Measurements from ENCODE around the gene PADI1.

PADI1 gene

DNA sequence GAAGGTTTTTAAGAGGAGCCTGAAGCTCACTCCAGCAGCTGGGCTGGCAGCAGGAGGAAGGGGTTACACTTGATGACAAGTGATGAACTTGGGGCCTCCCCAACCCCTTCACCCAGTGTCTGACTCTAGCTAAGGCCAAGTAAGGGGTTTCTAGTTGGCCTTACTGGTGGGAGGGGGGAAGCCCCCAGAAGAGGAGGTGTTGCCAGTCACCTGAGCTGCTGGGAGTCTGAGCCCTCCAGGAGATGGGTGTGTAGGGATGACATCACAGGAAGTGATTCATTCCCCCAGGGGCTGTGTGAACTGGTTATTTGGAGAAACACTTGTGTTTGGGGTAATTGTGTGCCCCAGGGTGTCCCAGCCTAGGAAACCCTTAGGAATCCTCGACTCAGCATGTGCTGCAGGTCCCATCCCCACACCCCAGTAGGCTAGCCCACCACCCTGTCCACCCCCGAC is 3.1 kb downstream of the PADI1 start:
- no peaks in the 10 kb centered on the region for H3F3A ChIP-seq (ENCODE audit: insufficient read depth)
- no peaks in the 10 kb centered on the region for H3K36me3 ChIP-seq (ENCODE audit: low read length)
- H3K4me3 ChIP-seq (ENCODE audit: insufficient read depth, low read length, poor library complexity, severe bottlenecking), result no peak overlapping the region
- TF ChIP-seq, protein P1, sequence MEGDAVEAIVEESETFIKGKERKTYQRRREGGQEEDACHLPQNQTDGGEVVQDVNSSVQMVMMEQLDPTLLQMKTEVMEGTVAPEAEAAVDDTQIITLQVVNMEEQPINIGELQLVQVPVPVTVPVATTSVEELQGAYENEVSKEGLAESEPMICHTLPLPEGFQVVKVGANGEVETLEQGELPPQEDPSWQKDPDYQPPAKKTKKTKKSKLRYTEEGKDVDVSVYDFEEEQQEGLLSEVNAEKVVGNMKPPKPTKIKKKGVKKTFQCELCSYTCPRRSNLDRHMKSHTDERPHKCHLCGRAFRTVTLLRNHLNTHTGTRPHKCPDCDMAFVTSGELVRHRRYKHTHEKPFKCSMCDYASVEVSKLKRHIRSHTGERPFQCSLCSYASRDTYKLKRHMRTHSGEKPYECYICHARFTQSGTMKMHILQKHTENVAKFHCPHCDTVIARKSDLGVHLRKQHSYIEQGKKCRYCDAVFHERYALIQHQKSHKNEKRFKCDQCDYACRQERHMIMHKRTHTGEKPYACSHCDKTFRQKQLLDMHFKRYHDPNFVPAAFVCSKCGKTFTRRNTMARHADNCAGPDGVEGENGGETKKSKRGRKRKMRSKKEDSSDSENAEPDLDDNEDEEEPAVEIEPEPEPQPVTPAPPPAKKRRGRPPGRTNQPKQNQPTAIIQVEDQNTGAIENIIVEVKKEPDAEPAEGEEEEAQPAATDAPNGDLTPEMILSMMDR (IDR thresholded peaks at IDR 0.05; ENCODE audit: insufficient read depth, low read length, poor library complexity, severe bottlenecking), result no peak
- TF ChIP-seq EZH2phosphoT487 (conservative IDR thresholded peaks at IDR 0.05; ENCODE audit: low read length), result no peak
- no peak overlapping the region for H3K27ac ChIP-seq (ENCODE audit: low read depth, low read length)
- no peaks in the 10 kb centered on the region for H3K9me2 ChIP-seq (replicated peaks; ENCODE audit: insufficient read depth, low read length)
- no peaks in the 10 kb centered on the region for H3K9me3 ChIP-seq (ENCODE audit: insufficient read depth, low read length)
- no peak overlapping the region for H3K9ac ChIP-seq (ENCODE audit: low read length)
- no peaks in the 10 kb centered on the region for H3K27me3 ChIP-seq (ENCODE audit: low read length)
- no peak overlapping the region for H3K4me2 ChIP-seq (ENCODE audit: low read depth, low read length, poor library complexity, severe bottlenecking)
- H2AFZ ChIP-seq (ENCODE audit: low read depth, low read length, severe bottlenecking), result no peak overlapping the region
- no peaks in the 10 kb centered on the region for H3K79me2 ChIP-seq (ENCODE audit: insufficient read depth, low read length)
- no peaks in the 10 kb centered on the region for H4K20me1 ChIP-seq (ENCODE audit: low read depth, low read length)

DNA sequence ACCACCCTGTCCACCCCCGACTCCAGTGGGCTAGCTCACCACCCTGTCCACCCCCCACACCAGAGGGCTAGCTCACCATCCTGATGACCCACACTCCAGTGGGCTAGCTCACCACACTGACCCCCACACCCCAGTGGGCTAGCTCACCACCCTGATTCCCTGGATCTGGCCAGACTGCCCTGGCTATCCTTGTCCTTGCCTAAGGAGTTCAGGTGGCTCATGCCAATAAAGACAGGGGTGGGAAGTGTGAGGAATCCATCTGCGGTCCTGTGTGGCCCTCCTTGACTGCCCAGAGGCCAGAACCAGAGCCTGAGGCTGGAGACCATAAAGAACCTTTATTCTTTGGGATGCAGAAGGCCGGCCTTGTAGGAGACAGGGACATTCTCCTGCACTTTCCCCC is 3.6 kb downstream of the PADI1 start:
- no peak for TF ChIP-seq EZH2phosphoT487 (conservative IDR thresholded peaks at IDR 0.05; ENCODE audit: low read length)
- TF ChIP-seq, protein P1 (IDR thresholded peaks at IDR 0.05; ENCODE audit: insufficient read depth, low read length, poor library complexity, severe bottlenecking), result no peak
- Histone ChIP-seq H2AFZ (ENCODE audit: low read depth, low read length, severe bottlenecking) (no peak overlapping the region), H3K27ac (ENCODE audit: low read depth, low read length) (no peak overlapping the region), H3K4me3 (ENCODE audit: insufficient read depth, low read length, poor library complexity, severe bottlenecking) (no peak overlapping the region), H3K9ac (ENCODE audit: low read length) (no peak overlapping the region), H3K9me3 (ENCODE audit: insufficient read depth, low read length) (no peaks in the 10 kb centered on the region), H3K9me2 (replicated peaks; ENCODE audit: insufficient read depth, low read length) (no peaks in the 10 kb centered on the region), H3K79me2 (ENCODE audit: insufficient read depth, low read length) (no peaks in the 10 kb centered on the region), H3K4me2 (ENCODE audit: low read depth, low read length, poor library complexity, severe bottlenecking) (no peak overlapping the region), H3F3A (ENCODE audit: insufficient read depth) (no peaks in the 10 kb centered on the region), H4K20me1 (ENCODE audit: low read depth, low read length) (no peaks in the 10 kb centered on the region), H3K36me3 (ENCODE audit: low read length) (no peaks in the 10 kb centered on the region), H3K27me3 (ENCODE audit: low read length) (no peaks in the 10 kb centered on the region)

DNA sequence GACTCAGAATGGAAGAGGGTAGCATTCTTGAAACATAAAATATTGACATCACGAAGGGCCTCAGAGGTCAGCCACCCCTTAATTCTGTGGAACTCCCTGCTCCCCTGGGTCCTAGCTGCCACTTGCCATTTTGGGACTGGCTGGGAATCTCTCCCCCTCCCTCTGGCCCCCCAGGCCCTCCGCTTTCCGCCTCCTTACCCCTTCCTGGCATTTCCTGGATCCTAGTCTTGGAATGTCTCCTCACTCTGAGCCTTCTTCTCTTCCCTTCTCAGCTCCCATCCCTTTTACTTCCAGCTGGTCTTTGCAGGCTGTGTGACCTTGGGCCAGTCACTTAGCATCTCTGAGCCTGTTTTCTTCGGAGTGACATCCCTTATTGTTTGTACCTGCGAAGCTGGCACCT is 4.5 kb downstream of the PADI1 start:
- H3K27ac ChIP-seq (ENCODE audit: low read depth, low read length), result no peak overlapping the region
- H3K27me3 ChIP-seq (ENCODE audit: low read length), result no peaks in the 10 kb centered on the region
- no peak overlapping the region for H3K4me2 ChIP-seq (ENCODE audit: low read depth, low read length, poor library complexity, severe bottlenecking)
- H3K36me3 ChIP-seq (ENCODE audit: low read length), result no peaks in the 10 kb centered on the region
- H3K4me3 ChIP-seq (ENCODE audit: insufficient read depth, low read length, poor library complexity, severe bottlenecking), result no peak overlapping the region
- no peaks in the 10 kb centered on the region for H3K79me2 ChIP-seq (ENCODE audit: insufficient read depth, low read length)
- H2AFZ ChIP-seq (ENCODE audit: low read depth, low read length, severe bottlenecking), result no peak overlapping the region
- no peaks in the 10 kb centered on the region for H3K9me2 ChIP-seq (replicated peaks; ENCODE audit: insufficient read depth, low read length)
- no peak for TF ChIP-seq EZH2phosphoT487 (conservative IDR thresholded peaks at IDR 0.05; ENCODE audit: low read length)
- TF ChIP-seq, protein P1 (IDR thresholded peaks at IDR 0.05; ENCODE audit: insufficient read depth, low read length, poor library complexity, severe bottlenecking), result no peak
- no peaks in the 10 kb centered on the region for H3K9me3 ChIP-seq (ENCODE audit: insufficient read depth, low read length)
- no peaks in the 10 kb centered on the region for H3F3A ChIP-seq (ENCODE audit: insufficient read depth)
- no peaks in the 10 kb centered on the region for H4K20me1 ChIP-seq (ENCODE audit: low read depth, low read length)
- no peak overlapping the region for H3K9ac ChIP-seq (ENCODE audit: low read length)

Measured in SU-DHL-6 (cell line).